Loucy (cell line): ENCODE data around the gene KIF21A.

Experiments
- H2AFZ ChIP-seq: fragments of 200-600 bp; sonication (generic); 2 replicates; pipeline ENCODE4 v1.6.0; 2016; ENCODE audit warnings: antibody characterized with exemption, mild to moderate bottlenecking, low read length, moderate library complexity
- H3F3A ChIP-seq: fragments of 200-600 bp; 2 replicates; pipeline ENCODE4 v1.6.0; 2016; ENCODE audit warnings: antibody characterized with exemption, low read depth, mild to moderate bottlenecking
- H3K27me3 ChIP-seq: fragments of 200-600 bp; sonication (generic); 2 replicates; pipeline ENCODE4 v1.6.1; 2014; ENCODE audit warnings: low read length, mild to moderate bottlenecking; ENCODE audit not compliant: insufficient read depth, poor library complexity, severe bottlenecking
- H3K36me3 ChIP-seq: fragments of 200-600 bp; sonication (generic); 2 replicates; pipeline ENCODE4 v1.6.1; 2016; ENCODE audit warnings: low read length; ENCODE audit not compliant: insufficient read depth
- H3K4me1 ChIP-seq: fragments of 200-600 bp; sonication (generic); 2 replicates; pipeline ENCODE4 v1.5.1; 2014; ENCODE audit warnings: low read length, mild to moderate bottlenecking; ENCODE audit not compliant: insufficient read depth, poor library complexity, severe bottlenecking
- H3K4me2 ChIP-seq: fragments of 200-600 bp; sonication (generic); 2 replicates; pipeline ENCODE4 v1.6.0; 2014; ENCODE audit warnings: antibody characterized with exemption, low read length, low read depth, mild to moderate bottlenecking; ENCODE audit not compliant: poor library complexity, severe bottlenecking
- H3K4me3 ChIP-seq: fragments of 200-600 bp; sonication (generic); 2 replicates; pipeline ENCODE4 v1.5.1; 2014; ENCODE audit warnings: low read length, mild to moderate bottlenecking, mixed read lengths; ENCODE audit not compliant: poor library complexity, severe bottlenecking
- H3K79me2 ChIP-seq: fragments of 200-600 bp; sonication (generic); 2 replicates; pipeline ENCODE4 v1.6.1; 2014; ENCODE audit warnings: low read length; ENCODE audit not compliant: insufficient read depth
- H3K9ac ChIP-seq: fragments of 200-600 bp; sonication (generic); 2 replicates; pipeline ENCODE4 v1.6.0; 2014; ENCODE audit warnings: mild to moderate bottlenecking, low read depth, low read length, moderate library complexity; ENCODE audit not compliant: poor library complexity, severe bottlenecking
- H3K9me2 ChIP-seq: fragments of 200-600 bp; sonication (generic); replicated peaks from 2 replicates; pipeline ENCODE4 v1.6.1; 2016; ENCODE audit warnings: low read depth, low read length, mixed read lengths
- H3K9me3 ChIP-seq: fragments of 200-600 bp; sonication (generic); 2 replicates; pipeline ENCODE4 v1.6.1; 2014; ENCODE audit warnings: mild to moderate bottlenecking, antibody characterized with exemption, low read length, low read depth; ENCODE audit not compliant: insufficient read depth
- H4K20me1 ChIP-seq: fragments of 200-600 bp; sonication (generic); 2 replicates; pipeline ENCODE4 v1.6.0; 2014; ENCODE audit warnings: antibody characterized with exemption, low read length, mild to moderate bottlenecking; ENCODE audit not compliant: insufficient read depth, poor library complexity, severe bottlenecking
- EZH2phosphoT487 ChIP-seq: fragments of 200-600 bp; IDR thresholded peaks from 2 replicates; pipeline ENCODE4 v1.6.1; 2018; ENCODE audit warnings: antibody characterized with exemption, mild to moderate bottlenecking, moderate library complexity, borderline replicate concordance
- TF ChIP-seq, protein P1 (sequence below): fragments of 200-600 bp; sonication (generic); conservative IDR thresholded peaks from 2 replicates; pipeline ENCODE4 v1.5.1; 2014; ENCODE audit warnings: mild to moderate bottlenecking, antibody characterized with exemption, low read length

KIF21A gene

DNA sequence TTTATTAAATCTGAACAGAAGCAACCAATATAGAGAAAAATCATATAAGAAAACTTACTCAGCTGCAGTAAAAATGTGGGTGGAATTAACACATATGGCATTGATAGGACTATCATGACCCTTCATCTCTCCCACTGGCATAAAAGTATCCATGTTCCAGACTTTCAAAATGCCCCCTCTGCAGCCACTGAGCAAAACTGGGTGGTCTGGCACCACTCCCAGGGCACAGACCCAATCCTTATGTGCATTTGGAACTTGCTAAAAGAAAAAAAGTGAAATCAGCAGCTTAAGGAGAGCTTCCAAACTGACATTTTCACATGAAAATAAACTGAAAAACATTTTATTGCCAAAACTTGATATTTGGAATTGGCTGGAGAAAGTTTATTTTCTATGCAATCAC lies 141.5 kb downstream of the KIF21A start:
- no peaks in the 10 kb centered on the region for H3K27me3 ChIP-seq
- H3K9ac ChIP-seq, result no peak overlapping the region
- no peak overlapping the region for H3K4me3 ChIP-seq
- H3F3A ChIP-seq, result no peaks in the 10 kb centered on the region
- no peaks in the 10 kb centered on the region for H3K79me2 ChIP-seq
- no peak overlapping the region for H2AFZ ChIP-seq
- no peaks in the 10 kb centered on the region for H4K20me1 ChIP-seq
- H3K9me2 ChIP-seq, result no peaks in the 10 kb centered on the region
- H3K36me3 ChIP-seq, result no peaks in the 10 kb centered on the region
- no peaks in the 10 kb centered on the region for H3K9me3 ChIP-seq
- no peak overlapping the region for H3K4me2 ChIP-seq
- H3K4me1 ChIP-seq, result no peaks in the 10 kb centered on the region
- TF ChIP-seq, protein P1, sequence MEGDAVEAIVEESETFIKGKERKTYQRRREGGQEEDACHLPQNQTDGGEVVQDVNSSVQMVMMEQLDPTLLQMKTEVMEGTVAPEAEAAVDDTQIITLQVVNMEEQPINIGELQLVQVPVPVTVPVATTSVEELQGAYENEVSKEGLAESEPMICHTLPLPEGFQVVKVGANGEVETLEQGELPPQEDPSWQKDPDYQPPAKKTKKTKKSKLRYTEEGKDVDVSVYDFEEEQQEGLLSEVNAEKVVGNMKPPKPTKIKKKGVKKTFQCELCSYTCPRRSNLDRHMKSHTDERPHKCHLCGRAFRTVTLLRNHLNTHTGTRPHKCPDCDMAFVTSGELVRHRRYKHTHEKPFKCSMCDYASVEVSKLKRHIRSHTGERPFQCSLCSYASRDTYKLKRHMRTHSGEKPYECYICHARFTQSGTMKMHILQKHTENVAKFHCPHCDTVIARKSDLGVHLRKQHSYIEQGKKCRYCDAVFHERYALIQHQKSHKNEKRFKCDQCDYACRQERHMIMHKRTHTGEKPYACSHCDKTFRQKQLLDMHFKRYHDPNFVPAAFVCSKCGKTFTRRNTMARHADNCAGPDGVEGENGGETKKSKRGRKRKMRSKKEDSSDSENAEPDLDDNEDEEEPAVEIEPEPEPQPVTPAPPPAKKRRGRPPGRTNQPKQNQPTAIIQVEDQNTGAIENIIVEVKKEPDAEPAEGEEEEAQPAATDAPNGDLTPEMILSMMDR, result no peak
- TF ChIP-seq EZH2phosphoT487, result no peak

GRCh38 chr12:39300799-39301198 lies 142.1 kb downstream of the KIF21A start:
- H3F3A ChIP-seq, result no peaks in the 10 kb centered on the region
- H3K27me3 ChIP-seq, result no peaks in the 10 kb centered on the region
- H3K9ac ChIP-seq, result no peak overlapping the region
- H3K9me2 ChIP-seq, result no peaks in the 10 kb centered on the region
- TF ChIP-seq, protein P1, result no peak
- no peak for TF ChIP-seq EZH2phosphoT487
- no peak overlapping the region for H3K4me2 ChIP-seq
- no peak overlapping the region for H3K4me3 ChIP-seq
- H3K9me3 ChIP-seq, result no peaks in the 10 kb centered on the region
- H3K36me3 ChIP-seq, result no peaks in the 10 kb centered on the region
- no peaks in the 10 kb centered on the region for H3K79me2 ChIP-seq
- H4K20me1 ChIP-seq, result no peaks in the 10 kb centered on the region
- H2AFZ ChIP-seq, result no peak overlapping the region
- H3K4me1 ChIP-seq, result no peaks in the 10 kb centered on the region

DNA sequence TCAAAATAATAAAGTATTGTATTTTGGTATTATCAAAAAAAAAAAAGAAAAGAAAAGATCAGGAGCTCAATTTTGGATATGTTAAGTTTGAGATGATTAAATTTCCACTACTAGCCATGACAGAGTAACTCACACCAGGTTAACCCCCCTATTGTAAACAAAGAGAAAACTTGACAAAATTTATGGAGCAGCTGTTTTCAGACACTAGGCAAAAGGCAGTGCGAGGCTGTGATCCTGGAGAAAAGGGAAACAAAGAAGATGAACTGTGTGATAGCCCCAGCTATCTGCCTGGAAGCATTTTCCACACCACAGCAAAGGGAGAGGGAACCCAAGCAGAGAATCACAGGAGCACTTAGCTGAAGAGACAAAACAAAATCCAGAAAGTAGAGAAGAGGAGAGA lies 145.0 kb downstream of the KIF21A start:
- H3F3A ChIP-seq, result no peaks in the 10 kb centered on the region
- H3K4me3 ChIP-seq, result no peak overlapping the region
- H3K9ac ChIP-seq, result no peak overlapping the region
- no peaks in the 10 kb centered on the region for H3K79me2 ChIP-seq
- no peak overlapping the region for H3K4me2 ChIP-seq
- H4K20me1 ChIP-seq, result no peaks in the 10 kb centered on the region
- no peaks in the 10 kb centered on the region for H3K4me1 ChIP-seq
- no peaks in the 10 kb centered on the region for H3K27me3 ChIP-seq
- H3K9me3 ChIP-seq, result no peaks in the 10 kb centered on the region
- no peaks in the 10 kb centered on the region for H3K36me3 ChIP-seq
- TF ChIP-seq EZH2phosphoT487, result no peak
- TF ChIP-seq, protein P1, result no peak
- H2AFZ ChIP-seq, result no peak overlapping the region
- no peaks in the 10 kb centered on the region for H3K9me2 ChIP-seq
